HepG2 (cell line): Measurements from ENCODE around the gene PSPH. TPM values are rescaled to one million over a fixed set of nuclear protein-coding genes. Genes with fewer than 3 reads are reported as not detected.

ENCODE experiments used
- ARNT2 ChIP-seq: sonication (generic); formaldehyde crosslinking; IDR thresholded peaks from 2 replicates; pipeline ENCODE4 v1.8.0; 2022; ENCODE audit warnings: mild to moderate bottlenecking, low read depth, missing genetic modification reagents, moderate library complexity
- HIVEP1 ChIP-seq: sonication (generic); formaldehyde crosslinking; IDR thresholded peaks from 2 replicates; pipeline ENCODE4 v1.4.0; 2020; ENCODE audit warnings: mild to moderate bottlenecking, missing genetic modification reagents
- HNRNPH1 ChIP-seq: fragments of 200-400 bp; formaldehyde crosslinking; optimal IDR thresholded peaks from 2 replicates; pipeline ENCODE3; 2017; ENCODE audit warnings: mild to moderate bottlenecking, low read depth, low read length
- MXD3 ChIP-seq: IDR thresholded peaks from 2 replicates; pipeline ENCODE4 v1.6.1; 2016; ENCODE audit warnings: mild to moderate bottlenecking, missing biosample characterization, missing genetic modification reagents
- NFKBIZ ChIP-seq: IDR thresholded peaks from 2 replicates; pipeline ENCODE4 v1.6.1; 2018; ENCODE audit warnings: missing genetic modification reagents, missing compliant biosample characterization
- ZBED4 ChIP-seq: sonication (generic); formaldehyde crosslinking; IDR thresholded peaks from 2 replicates; pipeline ENCODE4 v1.4.0; 2020; ENCODE audit warnings: missing genetic modification reagents, borderline replicate concordance
- ZHX1 ChIP-seq: sonication (generic); formaldehyde crosslinking; IDR thresholded peaks from 2 replicates; pipeline ENCODE4 v1.8.1; 2022; ENCODE audit warnings: low read depth, mild to moderate bottlenecking, missing genetic modification reagents
- ZMYM4 ChIP-seq: sonication (generic); formaldehyde crosslinking; IDR thresholded peaks from 2 replicates; pipeline ENCODE4 v1.8.1; 2023; ENCODE audit warnings: mild to moderate bottlenecking, missing genetic modification reagents
- ZNF124 ChIP-seq: sonication (generic); formaldehyde crosslinking; IDR thresholded peaks from 2 replicates; pipeline ENCODE4 v1.4.0; 2020; ENCODE audit warnings: missing genetic modification reagents
- ZNF331 ChIP-seq: sonication (generic); formaldehyde crosslinking; IDR thresholded peaks from 2 replicates; pipeline ENCODE4 v1.4.0; 2020; ENCODE audit warnings: missing genetic modification reagents
- ZNF891 ChIP-seq: sonication (generic); formaldehyde crosslinking; IDR thresholded peaks from 2 replicates; pipeline ENCODE4 v1.5.0; 2020; ENCODE audit warnings: mild to moderate bottlenecking, missing genetic modification reagents
- polyA plus RNA-seq, 8 experiments: library from polyadenylated mRNA; depleted of rRNA in 3 of 8; stranded (reverse) in 7 of 8; unstranded in 1 of 8; fragments of >200 nt; fragmentation: Illumina TruSeq in 4 of 8; extraction: Trizol in 4 of 8; gene quantifications; 2 replicates each; pipeline versions ENCODE4 v1.2.1 to v1.2.3, GENCODE V29; 2011 to 2016; ENCODE audit warnings: low read depth in 4 of 8, missing spikeins in 1 of 8, mixed read lengths in 1 of 8; ENCODE audit not compliant: insufficient read depth in 1 of 8
- total RNA-seq, 5 experiments: library from RNA; depleted of rRNA; stranded (reverse); fragments of >200 nt; fragmentation: Illumina TruSeq; extraction: Trizol; gene quantifications; 2 replicates each; pipeline ENCODE4 v1.2.3, GENCODE V29; 2016; ENCODE audit warnings: low read depth in 1 of 5
- TF ChIP-seq, protein P1 (sequence below): sonication (generic); formaldehyde crosslinking; IDR thresholded peaks from 2 replicates; pipeline ENCODE4 v1.4.0; 2020; ENCODE audit warnings: mild to moderate bottlenecking, missing genetic modification reagents
- TF ChIP-seq, protein P2 (sequence below): sonication (generic); formaldehyde crosslinking; IDR thresholded peaks from 2 replicates; pipeline ENCODE4 v1.4.0; 2020; ENCODE audit warnings: missing genetic modification reagents, borderline replicate concordance
- TF ChIP-seq, protein P3 (sequence below): IDR thresholded peaks from 2 replicates; pipeline ENCODE4 v1.4.0; 2020; ENCODE audit warnings: mild to moderate bottlenecking, missing genetic modification reagents

The PSPH gene
- total and polyA plus RNA-seq, 2 of the 13 experiments (the other 11 are each of a cell fraction or from before 2014, with no cell fraction given): 85.5 to 124 TPM

GRCh38 chr7:55964261-55965099, 86.8 kb downstream of the PSPH start, which contains the start of gene NIPSNAP2 (continued):
- TF ChIP-seq, protein P1, sequence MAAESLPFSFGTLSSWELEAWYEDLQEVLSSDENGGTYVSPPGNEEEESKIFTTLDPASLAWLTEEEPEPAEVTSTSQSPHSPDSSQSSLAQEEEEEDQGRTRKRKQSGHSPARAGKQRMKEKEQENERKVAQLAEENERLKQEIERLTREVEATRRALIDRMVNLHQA: no peak
- TF ChIP-seq ZNF124 (CRISPR knock-in tag) (peak; percentile 44; the same call in 1 of the 2 replicates), HNRNPH1 (no peak), ARNT2 (CRISPR knock-in tag) (peak; percentile 52; the same call in 1 of the 2 replicates), ZHX1 (0 out of 2 replicates have a peak, but pooled peaks have one; percentile 49), ZNF891 (CRISPR knock-in tag) (peak; percentile 56; the same call in 1 of the 2 replicates), NFKBIZ (0 out of 2 replicates have a peak, but pooled peaks have one; percentile 35), MXD3 (CRISPR knock-in tag) (peak; percentile 55; the same call in 1 of the 2 replicates), ZMYM4 (peak; percentile 51), ZBED4 (CRISPR knock-in tag) (peak; percentile 93; the same call in 1 of the 2 replicates), HIVEP1 (CRISPR knock-in tag) (peak; percentile 36; the same call in 1 of the 2 replicates), ZNF331 (CRISPR knock-in tag) (peak; percentile 58; the same call in 1 of the 2 replicates)
- TF ChIP-seq, protein P2, sequence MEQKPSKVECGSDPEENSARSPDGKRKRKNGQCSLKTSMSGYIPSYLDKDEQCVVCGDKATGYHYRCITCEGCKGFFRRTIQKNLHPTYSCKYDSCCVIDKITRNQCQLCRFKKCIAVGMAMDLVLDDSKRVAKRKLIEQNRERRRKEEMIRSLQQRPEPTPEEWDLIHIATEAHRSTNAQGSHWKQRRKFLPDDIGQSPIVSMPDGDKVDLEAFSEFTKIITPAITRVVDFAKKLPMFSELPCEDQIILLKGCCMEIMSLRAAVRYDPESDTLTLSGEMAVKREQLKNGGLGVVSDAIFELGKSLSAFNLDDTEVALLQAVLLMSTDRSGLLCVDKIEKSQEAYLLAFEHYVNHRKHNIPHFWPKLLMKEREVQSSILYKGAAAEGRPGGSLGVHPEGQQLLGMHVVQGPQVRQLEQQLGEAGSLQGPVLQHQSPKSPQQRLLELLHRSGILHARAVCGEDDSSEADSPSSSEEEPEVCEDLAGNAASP (CRISPR knock-in tag): peak; percentile 58; the same call in 1 of the 2 replicates
- TF ChIP-seq, protein P3, sequence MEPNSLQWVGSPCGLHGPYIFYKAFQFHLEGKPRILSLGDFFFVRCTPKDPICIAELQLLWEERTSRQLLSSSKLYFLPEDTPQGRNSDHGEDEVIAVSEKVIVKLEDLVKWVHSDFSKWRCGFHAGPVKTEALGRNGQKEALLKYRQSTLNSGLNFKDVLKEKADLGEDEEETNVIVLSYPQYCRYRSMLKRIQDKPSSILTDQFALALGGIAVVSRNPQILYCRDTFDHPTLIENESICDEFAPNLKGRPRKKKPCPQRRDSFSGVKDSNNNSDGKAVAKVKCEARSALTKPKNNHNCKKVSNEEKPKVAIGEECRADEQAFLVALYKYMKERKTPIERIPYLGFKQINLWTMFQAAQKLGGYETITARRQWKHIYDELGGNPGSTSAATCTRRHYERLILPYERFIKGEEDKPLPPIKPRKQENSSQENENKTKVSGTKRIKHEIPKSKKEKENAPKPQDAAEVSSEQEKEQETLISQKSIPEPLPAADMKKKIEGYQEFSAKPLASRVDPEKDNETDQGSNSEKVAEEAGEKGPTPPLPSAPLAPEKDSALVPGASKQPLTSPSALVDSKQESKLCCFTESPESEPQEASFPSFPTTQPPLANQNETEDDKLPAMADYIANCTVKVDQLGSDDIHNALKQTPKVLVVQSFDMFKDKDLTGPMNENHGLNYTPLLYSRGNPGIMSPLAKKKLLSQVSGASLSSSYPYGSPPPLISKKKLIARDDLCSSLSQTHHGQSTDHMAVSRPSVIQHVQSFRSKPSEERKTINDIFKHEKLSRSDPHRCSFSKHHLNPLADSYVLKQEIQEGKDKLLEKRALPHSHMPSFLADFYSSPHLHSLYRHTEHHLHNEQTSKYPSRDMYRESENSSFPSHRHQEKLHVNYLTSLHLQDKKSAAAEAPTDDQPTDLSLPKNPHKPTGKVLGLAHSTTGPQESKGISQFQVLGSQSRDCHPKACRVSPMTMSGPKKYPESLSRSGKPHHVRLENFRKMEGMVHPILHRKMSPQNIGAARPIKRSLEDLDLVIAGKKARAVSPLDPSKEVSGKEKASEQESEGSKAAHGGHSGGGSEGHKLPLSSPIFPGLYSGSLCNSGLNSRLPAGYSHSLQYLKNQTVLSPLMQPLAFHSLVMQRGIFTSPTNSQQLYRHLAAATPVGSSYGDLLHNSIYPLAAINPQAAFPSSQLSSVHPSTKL (CRISPR knock-in tag): 0 out of 2 replicates have a peak, but pooled peaks have one; percentile 48
